Adrenal gland (tissue), 12 donors: ENCODE data around the gene TRIM62. TPM values are rescaled to one million over a fixed set of nuclear protein-coding genes. Genes with fewer than 3 reads are reported as not detected.
"Not testable (repeated sequence)": the region's sequence is repeated elsewhere in the genome, so short reads cannot be mapped to it uniquely, and the experiment has no call there.

Source experiments
- DNase-seq, 7 donors: peaks; one replicate each; pipeline ENCODE4 v3.0.0-alpha.2; 2019 to 2020
- H3K27ac ChIP-seq, 5 donors: fragments of 200-600 bp; sonication (generic) in 4 of 5; 1 replicate in 3 of 5; 2 replicates in 2 of 5; pipeline versions ENCODE4 v1.5.1 to v1.8.0; 2016 to 2020; ENCODE audit warnings: mild to moderate bottlenecking in 1 of 5
- H3K27me3 ChIP-seq: fragments of 200-600 bp; 2 replicates; pipeline ENCODE4 v1.8.0; 2021
- H3K36me3 ChIP-seq, 2 donors: fragments of 200-600 bp; replicated peaks in 1 of 2; 1 replicate in 1 of 2; 2 replicates in 1 of 2; pipeline versions ENCODE4 v1.5.1 to v1.8.0; 2018 to 2022
- H3K4me1 ChIP-seq, 2 donors: fragments of 200-600 bp; replicated peaks in 1 of 2; 1 replicate in 1 of 2; 2 replicates in 1 of 2; pipeline versions ENCODE4 v1.5.1 to v1.8.0; 2018 to 2021
- H3K4me3 ChIP-seq, 4 donors: fragments of 200-600 bp; sonication (generic) in 3 of 4; one replicate each; pipeline ENCODE4 v1.5.1; 2016 to 2018
- H3K9me3 ChIP-seq, 3 donors: fragments of 200-600 bp; sonication (generic) in 1 of 3; replicated peaks in 1 of 3; 1 replicate in 2 of 3; 2 replicates in 1 of 3; pipeline versions ENCODE4 v1.5.1 to v1.8.0; 2016 to 2021
- POLR2A ChIP-seq, 2 donors: fragments of 450-650 bp; IDR thresholded peaks; one replicate each; pipeline ENCODE4 v1.6.1; 2017; ENCODE audit warnings: antibody characterized with exemption in 2 of 2, mild to moderate bottlenecking in 2 of 2, moderate library complexity in 1 of 2
- WGBS, 4 donors: extraction: QIAGEN DNeasy Blood & Tissue Kit in 2 of 4; methylation state at CpG; one replicate each; pipeline versions ENCODE4 v1.1.5 to v1.1.7; 2013 to 2017; 5-methylcytosine and 5-hydroxymethylcytosine counted together
- intact Hi-C, 2 donors: fragments of 100-400 bp; cut with DNase I; formaldehyde crosslinking; loops; one replicate each; pipeline versions ENCODE4 v1.14.1 to v1.15.0; 2022 to 2023
- polyA plus RNA-seq, 3 donors: library from polyadenylated mRNA; stranded (reverse); fragments of 200-250 nt in 2 of 3; fragments of 350-450 nt in 1 of 3; fragmentation: Illumina TruSeq in 1 of 3; extraction: RNeasy Lipid Tissue Mini Kit (QIAGEN cat#74804) in 1 of 3; gene quantifications; one replicate each; pipeline ENCODE4 v1.2.3, GENCODE V29; 2013 to 2014
- total RNA-seq, 9 donors: library from RNA; depleted of rRNA in 4 of 9; stranded (reverse); fragments of >200 nt in 4 of 9; fragments of 120-200 nt in 1 of 9; fragmentation: NEBNext Ultra II Directional in 1 of 9; extraction: Animal tissue kit (Norgen Biotek cat#: 25700) in 1 of 9; gene quantifications; one replicate each; pipeline versions ENCODE4 v1.1.0 to v1.2.4, GENCODE V29; 2013 to 2023
- TF ChIP-seq, protein P1 (sequence below), 6 experiments: fragments of 450-650 bp in 4 of 6; fragments of 200-600 bp in 2 of 6; sonication (generic) in 1 of 6; IDR thresholded peaks; 1 replicate in 5 of 6; 2 replicates in 1 of 6; pipeline versions ENCODE4 v1.5.1 to v1.8.0; 2016 to 2021; ENCODE audit warnings: antibody characterized with exemption in 6 of 6, mild to moderate bottlenecking in 2 of 6, moderate library complexity in 1 of 6
- donor health status: healthy with polysubstance abuse.
- donor health status: Bipolar disorder and iron deficiency.
- donor health status: DM: yes; HTN: yes; CAD: no.
- donor health status: DM: no; HTN: no; CAD: no.
- donor health status: DM: no; HTN: no; CAD: no.
- donor health status: DM: yes; HTN: yes; CAD: no.

Gene TRIM62
- total and polyA plus RNA-seq, 12 donors, result 3.7 to 19.5 (median 10.0) TPM

DNA sequence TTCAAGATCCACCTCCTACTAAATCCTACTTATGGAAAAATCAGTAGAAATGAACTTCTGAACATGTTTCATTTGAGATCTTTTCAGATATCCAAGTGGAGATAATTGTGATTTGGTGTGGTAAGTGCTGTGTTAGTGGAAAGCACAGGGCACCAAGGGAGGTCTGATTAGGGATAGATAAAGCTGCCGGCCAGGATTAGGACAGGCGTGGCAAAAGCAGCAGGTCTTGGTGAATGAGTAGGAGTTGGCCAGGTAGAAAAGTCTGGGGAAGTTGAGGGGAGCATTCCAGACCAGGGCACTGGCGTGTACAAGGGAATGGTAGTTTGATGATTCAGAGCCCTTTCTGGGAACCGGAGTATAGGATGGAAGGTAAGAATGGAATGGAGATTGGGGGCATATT lies 53.1 kb downstream of the TRIM62 start:
- 89 to 94% (median 93%) methylated on average over 4 of the region's 4 CpGs for WGBS, 4 donors
- no peaks in the 10 kb centered on the region for H3K9me3 ChIP-seq
- no peak overlapping the region for H3K4me3 ChIP-seq
- peaks cover 0 to 16% of the 10 kb centered on the region in 2 donors for H3K4me1 ChIP-seq
- no peaks in the 10 kb centered on the region for H3K27me3 ChIP-seq
- peak in 3 of 7 donors; percentile 11 to 39 (median 13) for DNase-seq
- no peaks in the 10 kb centered on the region for H3K36me3 ChIP-seq
- no peak overlapping the region for H3K27ac ChIP-seq
- no peak for TF ChIP-seq POLR2A (IDR thresholded peaks at IDR 0.05)
- TF ChIP-seq, protein P1, sequence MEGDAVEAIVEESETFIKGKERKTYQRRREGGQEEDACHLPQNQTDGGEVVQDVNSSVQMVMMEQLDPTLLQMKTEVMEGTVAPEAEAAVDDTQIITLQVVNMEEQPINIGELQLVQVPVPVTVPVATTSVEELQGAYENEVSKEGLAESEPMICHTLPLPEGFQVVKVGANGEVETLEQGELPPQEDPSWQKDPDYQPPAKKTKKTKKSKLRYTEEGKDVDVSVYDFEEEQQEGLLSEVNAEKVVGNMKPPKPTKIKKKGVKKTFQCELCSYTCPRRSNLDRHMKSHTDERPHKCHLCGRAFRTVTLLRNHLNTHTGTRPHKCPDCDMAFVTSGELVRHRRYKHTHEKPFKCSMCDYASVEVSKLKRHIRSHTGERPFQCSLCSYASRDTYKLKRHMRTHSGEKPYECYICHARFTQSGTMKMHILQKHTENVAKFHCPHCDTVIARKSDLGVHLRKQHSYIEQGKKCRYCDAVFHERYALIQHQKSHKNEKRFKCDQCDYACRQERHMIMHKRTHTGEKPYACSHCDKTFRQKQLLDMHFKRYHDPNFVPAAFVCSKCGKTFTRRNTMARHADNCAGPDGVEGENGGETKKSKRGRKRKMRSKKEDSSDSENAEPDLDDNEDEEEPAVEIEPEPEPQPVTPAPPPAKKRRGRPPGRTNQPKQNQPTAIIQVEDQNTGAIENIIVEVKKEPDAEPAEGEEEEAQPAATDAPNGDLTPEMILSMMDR (IDR thresholded peaks at IDR 0.05), result no peak
- intact Hi-C loops, result no loop called here

GRCh38 chr1:33127001-33127823 lies 54.6 kb downstream of the TRIM62 start:
- no peaks in the 10 kb centered on the region for H3K36me3 ChIP-seq
- WGBS, 4 donors, result 1 to 5% (median 1%) methylated on average over 22 to 44 of the region's 44 CpGs
- peak overlapping the region; percentile 56 to 79 (median 62) for H3K4me3 ChIP-seq
- peak in 1 of 2 donors; percentile 79 for TF ChIP-seq POLR2A (IDR thresholded peaks at IDR 0.05)
- TF ChIP-seq, protein P1 (IDR thresholded peaks at IDR 0.05), result peak; percentile 80 to 97 (median 86)
- H3K27me3 ChIP-seq, result no peaks in the 10 kb centered on the region
- intact Hi-C loops, result no loop called here
- DNase-seq, result peak; percentile 97 to 100 (median 99)
- H3K4me1 ChIP-seq, result peaks cover 0 to 16% of the 10 kb centered on the region in 2 donors
- peak overlapping the region; percentile 8 to 91 (median 84) for H3K27ac ChIP-seq
- no peaks in the 10 kb centered on the region for H3K9me3 ChIP-seq

DNA sequence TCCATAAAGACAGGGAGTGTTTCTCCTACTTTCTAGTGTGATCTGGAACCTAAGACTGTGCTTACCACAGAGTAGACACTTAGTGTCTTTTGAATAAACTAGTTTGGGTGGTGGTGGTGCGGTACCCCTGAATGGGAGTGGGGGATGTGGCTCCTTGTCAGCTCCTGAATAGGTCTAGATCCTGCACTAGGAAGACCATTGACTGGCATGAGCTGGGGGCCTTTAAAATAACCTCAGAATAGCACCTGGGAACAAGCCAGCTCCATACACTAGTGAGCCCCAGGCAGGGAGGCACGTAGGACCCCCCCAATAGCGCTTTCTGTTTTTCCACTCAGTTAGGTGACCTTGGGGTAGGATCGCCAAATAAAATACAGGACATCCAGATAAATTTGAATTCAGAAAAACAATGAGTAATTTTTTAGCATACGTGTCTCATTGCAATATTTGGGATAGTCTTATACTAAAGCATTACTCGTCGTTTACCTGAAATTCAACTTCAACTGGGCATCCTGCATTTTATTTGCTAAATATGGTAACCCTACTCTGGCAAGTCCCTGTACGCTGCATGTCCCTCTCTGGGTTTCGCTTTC lies 55.3 kb downstream of the TRIM62 start:
- Histone ChIP-seq H3K36me3 (no peaks in the 10 kb centered on the region), H3K4me3 (peak overlapping the region; percentile 56 to 79 (median 59)), H3K4me1 (peaks cover 0 to 16% of the 10 kb centered on the region in 2 donors), H3K9me3 (no peaks in the 10 kb centered on the region), H3K27me3 (no peaks in the 10 kb centered on the region), H3K27ac (peak overlapping the region in 4 of 5 donors; percentile 45 to 86 (median 72))
- intact Hi-C loops, result no loop called here
- DNase-seq, result peak in 1 of 7 donors; percentile 31
- TF ChIP-seq, protein P1 (IDR thresholded peaks at IDR 0.05), result no peak
- no peak for TF ChIP-seq POLR2A (IDR thresholded peaks at IDR 0.05)
- WGBS, 4 donors, result 20 to 30% (median 27%) methylated on average over 9 of the region's 9 CpGs

DNA sequence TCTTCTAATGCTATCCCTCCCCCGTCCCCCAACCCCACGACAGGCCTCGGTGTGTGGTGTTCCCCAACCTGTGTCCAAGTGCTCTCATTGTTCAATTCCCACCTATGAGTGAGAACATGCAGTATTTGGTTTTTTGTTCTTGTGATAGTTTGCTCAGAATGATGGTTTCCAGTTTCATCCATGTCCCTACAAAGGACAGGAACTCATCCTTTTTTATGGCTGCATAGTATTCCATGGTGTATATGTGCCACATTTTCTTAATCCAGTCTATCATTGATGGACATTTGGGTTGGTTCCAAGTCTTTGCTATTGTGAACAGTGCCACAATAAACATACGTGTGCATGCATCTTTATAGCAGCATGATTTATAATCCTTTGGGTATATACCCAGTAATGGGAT lies 57.2 kb downstream of the TRIM62 start:
- H3K4me1 ChIP-seq, result peaks cover 0 to 16% of the 10 kb centered on the region in 2 donors
- H3K27ac ChIP-seq, intact Hi-C loops, H3K27me3 ChIP-seq, H3K36me3 ChIP-seq, H3K9me3 ChIP-seq, H3K4me3 ChIP-seq: not testable (repeated sequence)
- DNase-seq, result peak in 1 of 7 donors; percentile 11
- WGBS, 4 donors, result 89 to 98% (median 95%) methylated on average over 4 of the region's 4 CpGs
